HG03103 (cell line): ENCODE data around the gene B3GNT7.
"Not testable (repeated sequence)": the region's sequence is repeated elsewhere in the genome, so short reads cannot be mapped to it uniquely, and the experiment has no call there.

Experiments
- ATAC-seq: cut with Tn5 transposase; IDR thresholded peaks from one replicate; pipeline ENCODE4 v1.9.1; 2021; ENCODE audit warnings: low read depth; ENCODE audit not compliant: unreplicated experiment

B3GNT7 gene, protein sequence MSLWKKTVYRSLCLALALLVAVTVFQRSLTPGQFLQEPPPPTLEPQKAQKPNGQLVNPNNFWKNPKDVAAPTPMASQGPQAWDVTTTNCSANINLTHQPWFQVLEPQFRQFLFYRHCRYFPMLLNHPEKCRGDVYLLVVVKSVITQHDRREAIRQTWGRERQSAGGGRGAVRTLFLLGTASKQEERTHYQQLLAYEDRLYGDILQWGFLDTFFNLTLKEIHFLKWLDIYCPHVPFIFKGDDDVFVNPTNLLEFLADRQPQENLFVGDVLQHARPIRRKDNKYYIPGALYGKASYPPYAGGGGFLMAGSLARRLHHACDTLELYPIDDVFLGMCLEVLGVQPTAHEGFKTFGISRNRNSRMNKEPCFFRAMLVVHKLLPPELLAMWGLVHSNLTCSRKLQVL

DNA sequence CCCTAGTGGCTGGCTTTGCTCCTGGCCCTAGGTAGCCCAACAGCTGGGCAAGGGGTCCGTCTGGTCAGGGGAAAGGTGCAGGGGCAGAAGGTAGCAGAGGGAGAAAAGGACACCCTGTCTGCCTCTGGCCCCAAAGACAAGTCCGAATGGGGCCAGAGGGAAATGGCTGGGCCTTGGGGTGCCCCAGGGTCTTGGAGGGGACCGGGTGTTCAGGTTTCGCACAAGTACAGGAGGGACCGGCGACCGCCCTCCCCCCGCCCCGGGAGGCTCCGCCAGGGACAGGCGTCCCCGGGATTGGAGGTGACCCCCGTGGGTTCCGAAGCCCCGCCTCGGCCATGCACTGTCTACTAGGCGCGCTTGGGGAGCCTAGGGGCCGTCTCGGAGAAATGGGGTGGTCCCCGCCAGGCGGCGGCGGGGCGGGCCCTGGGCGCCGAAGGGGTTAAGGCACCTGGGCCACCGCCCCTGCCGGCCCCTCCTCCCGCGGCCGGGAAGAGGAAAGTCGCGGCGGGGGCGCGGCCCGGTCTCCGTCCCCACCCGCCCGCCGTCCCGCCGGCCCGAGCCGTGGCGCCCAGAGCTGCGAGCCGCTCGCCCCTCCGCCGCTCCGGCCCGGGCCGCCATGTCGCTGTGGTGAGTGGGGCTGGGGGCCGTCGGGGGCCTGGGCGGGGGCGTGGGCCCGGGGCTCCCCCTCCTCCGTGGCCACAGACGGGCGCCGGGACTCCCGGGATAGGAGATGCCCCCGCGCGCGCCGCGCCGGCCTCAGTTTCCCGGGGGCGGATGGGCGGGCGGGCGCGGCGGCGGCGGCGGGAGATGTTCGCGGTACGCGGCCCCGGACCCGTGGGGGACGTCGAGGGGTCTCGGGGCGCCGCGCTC lies at the start of gene B3GNT7:
TSS of gene B3GNT7 (plus strand) at position 523 of the 870 bp plus-strand sequence. CDS start at position 617, 94 bp downstream.
- ATAC-seq, result no peak

DNA sequence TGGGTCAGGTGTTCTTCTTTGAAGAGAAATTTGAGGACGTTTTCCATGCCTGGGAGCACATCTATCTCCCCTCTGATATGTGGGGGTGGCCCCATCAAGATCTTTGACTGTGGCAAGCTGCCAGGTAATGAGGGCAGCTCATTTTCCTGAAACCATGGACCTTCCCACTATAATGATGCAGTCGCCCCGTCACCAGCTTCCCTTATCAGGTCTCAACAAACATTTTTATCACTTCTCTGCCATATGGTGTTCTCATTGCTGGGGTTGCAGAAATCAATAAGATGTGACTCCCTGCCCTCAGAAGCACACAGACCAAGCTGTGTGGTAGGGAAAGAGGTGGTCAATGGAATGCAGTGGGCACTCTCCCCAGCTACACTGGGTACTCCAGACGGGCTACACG lies 48.4 kb upstream of the B3GNT7 start:
- ATAC-seq, result no peak

DNA sequence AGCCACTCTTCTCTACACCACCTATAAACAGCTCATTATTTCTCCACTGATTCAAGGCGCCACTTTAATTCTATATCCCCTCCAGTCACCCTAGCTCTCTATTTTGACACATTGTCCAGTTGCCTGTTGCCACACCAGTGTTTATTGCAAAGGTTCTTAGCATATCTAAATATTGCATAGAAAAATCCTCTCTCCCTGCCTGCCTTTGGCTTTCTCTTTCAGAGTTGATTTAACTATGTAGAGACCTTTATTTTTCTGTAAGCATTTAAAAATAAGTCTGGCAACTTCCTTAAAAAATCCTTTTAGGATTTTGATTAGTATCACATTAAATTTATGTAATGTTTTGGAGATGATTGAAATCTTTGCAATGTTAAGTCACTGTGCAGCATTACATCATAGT lies 47.9 kb upstream of the B3GNT7 start:
- ATAC-seq, result no peak

DNA sequence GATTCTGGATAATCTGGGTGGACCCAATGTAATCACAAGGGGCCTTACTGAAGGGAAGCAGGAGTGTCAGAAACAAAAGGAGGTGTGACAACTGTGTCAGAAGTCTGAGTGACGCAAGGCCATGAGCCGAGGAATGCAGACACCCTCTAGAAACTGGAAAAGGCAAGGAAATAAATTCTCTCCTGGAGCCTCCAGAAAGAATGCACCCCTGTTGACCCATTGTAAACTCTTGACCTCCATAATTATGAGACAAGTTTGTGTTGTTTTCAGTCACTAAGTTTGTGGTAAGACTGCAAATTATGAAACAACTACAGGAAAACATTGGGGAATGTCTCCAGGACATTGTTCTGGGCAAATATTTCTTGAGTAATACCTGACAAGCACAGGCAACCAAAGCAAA lies 47.3 kb upstream of the B3GNT7 start:
- ATAC-seq, result no peak

DNA sequence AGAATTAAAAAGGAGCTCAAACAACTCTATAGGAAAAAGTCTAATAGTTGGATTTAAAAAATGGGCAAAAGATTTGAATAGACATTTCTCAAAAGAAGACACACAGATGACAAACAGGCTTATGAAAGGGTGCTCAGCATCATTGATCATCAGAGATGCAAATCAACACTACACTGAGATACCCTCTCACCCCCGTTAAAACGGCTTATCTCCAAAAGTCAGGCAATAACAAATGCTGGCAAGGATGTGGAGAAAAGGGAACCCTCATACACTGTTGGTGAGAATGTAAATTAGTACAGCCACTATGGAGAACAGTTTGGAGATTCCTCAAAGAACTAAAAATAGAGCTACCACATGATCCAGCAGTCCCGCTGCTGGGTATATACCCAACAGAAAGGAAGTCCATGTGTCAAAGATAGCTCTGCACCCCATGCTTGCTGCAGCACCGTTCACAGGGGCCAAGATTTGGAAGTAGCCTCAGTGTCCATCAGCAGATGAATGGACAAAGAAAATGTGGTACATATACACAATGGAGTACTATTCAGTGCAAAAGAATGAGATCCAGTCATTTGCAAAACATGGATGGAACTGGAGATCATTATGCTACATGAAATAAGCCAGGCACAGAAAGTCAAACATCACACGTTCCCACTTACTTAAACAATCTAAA lies 46.7 kb upstream of the B3GNT7 start:
- ATAC-seq, result no peak

DNA sequence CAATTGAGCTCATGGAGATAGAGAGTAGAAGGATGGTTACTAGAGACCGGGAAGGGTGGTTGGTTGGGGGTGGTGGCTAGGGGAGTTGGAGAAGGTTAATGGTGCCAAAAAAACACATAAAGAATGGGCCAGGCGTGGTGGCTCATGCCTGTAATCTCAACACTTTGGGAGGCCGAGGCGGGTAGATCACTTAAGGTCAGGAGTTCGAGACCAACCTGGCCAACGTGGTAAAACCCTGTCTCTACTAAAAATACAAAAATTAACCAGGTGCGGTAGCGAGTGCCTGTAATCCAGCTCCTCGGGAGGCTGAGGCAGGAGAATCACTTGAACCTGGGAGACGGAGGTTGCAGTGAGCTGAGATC lies 46.2 kb upstream of the B3GNT7 start:
- not testable (repeated sequence) for ATAC-seq

DNA sequence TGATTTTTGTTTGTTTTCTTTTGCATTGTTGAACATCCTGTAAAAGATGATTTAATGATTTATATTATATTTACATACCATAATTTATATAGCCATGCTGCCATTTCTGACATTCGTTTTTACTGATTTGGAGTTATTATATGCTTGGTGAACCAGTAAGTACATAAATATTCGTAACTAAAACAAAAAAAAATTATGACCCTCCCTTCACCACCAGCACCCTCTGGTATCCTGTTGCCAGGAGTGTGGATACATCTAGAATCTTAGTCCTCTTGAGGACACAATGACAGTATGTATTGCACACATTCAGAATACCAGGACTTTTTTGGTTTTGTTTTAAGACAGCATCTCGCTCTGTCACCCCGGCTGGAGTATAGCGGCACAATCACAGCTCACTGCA lies 43.9 kb upstream of the B3GNT7 start:
- ATAC-seq, result no peak

DNA sequence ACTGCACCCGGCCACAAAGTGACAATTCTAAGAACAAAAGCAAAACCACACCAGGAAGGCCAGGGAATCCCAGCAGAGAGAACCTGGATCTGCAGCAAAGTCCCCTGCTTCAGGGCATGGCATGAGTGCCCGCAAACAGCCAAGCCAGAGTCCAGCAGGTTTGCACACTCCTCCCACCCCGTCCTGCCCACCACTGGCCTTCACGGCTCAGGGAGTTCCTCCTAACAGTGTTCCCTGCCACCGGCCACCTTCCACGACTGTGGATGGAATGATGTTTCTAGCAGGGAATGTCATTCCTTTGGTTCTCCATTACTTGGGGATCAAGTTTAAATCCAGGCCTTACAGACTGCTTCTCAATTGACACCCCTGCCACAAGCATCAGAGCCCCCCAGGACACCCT lies 42.0 kb upstream of the B3GNT7 start:
- ATAC-seq, result no peak

DNA sequence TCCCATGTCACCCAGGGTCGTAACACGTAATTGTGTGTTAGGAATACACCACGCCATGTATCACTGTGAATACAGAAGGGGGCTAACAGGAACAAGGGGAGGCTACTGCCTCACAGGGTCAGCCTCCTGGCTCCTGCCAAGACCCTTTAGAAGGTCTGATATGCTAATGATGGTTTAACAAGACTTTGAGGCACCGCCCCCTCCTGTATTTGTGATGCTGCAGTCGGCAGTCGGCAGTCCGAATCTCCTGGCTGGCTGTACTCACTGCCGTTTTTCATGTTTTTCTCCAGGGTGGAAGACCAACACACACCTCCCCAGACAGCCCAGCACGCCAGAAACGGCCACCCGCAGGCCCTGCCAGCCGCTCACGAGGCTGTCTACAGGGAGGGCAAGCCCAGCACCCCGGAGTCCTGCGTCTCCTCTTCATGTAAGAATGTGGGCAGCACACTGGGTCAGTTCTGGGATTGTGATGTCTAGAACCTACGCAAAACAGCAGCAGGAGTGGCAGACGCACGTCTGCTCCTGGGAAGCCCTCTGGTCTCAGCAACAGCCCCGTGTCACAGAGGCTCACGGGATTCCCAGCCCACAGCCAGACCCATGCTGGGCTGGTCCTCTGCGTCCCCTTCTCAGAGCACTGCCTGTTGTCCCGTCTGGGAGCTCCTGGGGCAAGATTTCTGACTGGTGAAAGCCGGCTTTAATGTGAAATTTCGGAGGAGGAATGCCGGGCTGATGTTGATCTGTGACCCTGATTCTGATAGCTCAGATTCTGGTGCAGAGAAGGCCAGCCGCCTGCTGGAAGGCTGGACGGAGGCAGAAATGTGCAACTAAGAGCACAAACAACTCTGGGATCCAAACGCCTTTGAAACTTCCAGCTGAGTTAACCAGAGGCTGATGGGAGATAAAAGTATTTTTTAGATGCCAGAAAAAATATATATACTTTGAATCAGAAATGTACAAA lies 39.7 kb upstream of the B3GNT7 start:
- no peak for ATAC-seq

DNA sequence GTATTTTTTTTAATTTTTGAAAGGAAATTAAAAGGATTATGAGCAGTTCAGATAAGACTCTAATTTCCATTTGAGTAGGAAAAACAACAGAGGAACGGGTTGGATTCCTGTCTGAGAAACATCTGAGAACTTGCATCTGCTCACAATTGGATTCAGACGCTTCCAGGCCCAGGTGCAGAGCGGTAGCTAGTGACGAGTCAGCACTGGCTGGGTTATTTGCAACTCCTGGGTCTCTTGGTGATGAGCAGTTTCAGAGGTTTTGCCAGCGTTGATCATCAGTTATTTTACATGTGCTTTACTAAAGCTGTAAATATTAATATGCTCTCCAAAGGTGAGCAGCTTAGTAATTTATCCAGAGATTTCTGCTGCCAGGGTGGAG lies 39.1 kb upstream of the B3GNT7 start:
- no peak for ATAC-seq

DNA sequence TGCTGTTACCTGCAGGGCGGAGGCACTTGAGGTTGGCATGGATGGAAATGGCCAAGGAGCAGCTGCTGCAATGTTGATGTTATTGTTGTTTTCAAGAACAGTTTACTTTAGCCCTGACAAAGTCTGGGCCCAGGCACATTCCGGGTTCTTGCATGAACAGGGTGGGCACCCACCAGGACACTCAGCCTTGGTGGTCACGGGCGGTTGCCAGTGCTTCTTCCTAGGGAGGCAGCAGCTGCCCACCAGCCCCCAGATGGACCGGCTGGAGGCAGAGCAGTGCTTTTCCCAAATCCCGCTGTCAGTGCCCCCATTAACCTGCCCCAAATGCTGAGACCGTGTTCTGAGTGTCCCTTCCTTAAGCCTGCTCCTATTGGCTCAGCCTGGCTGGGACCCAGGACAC lies 38.5 kb upstream of the B3GNT7 start:
- ATAC-seq, result no peak

DNA sequence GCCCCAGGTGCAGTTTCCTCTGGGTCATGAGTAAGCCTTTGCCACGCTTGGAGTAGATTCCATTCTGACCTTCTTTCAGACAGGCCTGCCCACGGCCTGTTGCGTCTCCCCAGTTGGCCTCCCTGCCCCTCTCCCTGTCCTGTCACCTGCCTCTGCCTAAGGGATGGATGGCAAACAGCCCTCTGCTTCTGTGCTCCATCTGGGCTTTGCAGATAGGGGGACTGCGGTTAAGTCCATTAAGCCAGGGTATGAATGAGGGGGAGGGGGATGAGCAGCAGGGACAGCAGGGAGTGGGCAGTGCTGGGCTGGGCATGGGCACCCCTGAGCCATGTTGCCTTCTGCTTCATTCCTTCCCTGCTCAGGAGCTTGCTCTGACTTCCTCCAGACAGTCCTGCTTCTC lies 37.6 kb upstream of the B3GNT7 start:
- ATAC-seq, result no peak

DNA sequence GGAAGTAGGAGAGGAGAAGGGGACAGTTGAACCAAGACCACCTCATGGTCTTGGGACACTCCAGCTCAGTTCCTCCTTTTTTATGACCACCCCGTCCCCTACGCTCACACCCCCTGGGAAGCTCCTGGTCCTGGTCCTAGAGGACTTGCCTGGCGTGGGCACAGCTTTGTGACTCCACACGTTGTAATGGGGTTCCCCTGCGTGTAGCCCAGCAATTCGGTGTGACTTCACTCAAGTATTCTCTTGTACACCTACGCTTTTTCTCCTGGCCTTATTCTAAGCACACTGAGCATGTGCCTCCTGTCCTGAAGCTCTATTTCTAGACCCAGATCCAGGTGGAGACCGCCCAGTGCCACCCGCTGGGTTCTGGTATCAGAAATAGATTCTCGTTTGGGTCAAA lies 36.1 kb upstream of the B3GNT7 start:
- ATAC-seq, result no peak

DNA sequence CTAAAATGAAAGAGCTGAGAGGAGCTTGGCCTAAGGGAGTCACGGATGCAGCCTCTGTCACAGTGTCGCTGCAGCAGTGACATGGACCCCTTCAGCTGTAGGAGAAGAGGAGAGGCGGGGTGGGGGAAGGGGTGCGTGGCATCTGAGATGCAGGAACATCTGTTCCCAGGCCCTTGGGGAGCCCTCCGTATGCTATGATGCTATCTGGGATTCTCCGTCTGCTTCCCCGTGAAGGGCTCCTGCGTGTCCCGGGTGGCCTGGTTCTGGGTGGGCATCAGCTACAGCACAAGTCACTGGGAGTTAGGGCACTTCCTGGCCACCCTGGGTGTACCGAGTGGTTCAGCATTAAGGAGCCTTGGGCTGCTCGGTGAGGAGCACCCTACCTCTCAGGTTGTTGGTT lies 35.6 kb upstream of the B3GNT7 start:
- no peak for ATAC-seq

DNA sequence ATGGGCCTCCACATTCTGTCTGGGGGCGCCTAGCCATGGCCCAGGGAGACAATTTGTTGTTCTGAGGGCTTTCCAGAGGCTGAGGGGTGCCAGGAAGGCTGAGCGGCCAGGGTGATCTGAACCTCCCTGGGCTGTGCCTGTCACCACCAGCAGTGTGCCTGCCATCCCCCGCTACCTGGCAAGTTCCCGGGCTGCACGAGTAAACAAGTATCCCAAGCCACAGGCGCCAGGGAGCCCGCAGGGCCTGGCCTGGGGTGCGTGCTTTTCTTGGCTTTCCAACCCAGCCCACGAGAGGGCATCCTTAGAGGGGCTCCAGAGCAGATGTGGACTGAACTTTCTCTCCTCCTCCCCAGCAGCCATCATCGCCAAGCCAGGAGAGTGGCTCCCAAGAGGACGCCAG lies 35.1 kb upstream of the B3GNT7 start:
- no peak for ATAC-seq

DNA sequence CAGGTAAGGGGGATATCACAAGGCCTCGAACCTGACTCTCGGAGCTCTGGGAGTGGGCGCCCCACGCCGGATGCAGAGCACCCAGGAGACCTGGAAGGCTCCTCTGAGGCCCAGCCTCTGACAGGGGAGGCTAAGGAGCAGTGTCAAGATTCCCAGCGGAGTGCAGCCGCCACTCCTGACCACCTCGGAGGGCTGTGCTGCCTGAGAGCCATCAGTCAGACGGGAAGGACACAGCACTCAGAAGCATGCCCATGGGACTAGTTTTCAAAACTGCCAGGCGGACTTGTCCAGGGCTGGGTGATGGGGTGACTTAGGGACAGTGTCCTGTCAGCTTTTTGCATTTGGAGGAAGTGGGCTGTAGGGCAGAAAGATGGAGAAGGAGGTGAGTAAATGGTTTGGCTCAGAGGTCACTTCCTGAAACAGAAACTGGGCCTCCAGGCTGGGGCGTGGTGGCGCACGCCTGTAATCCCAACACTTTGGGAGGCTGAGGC lies 34.6 kb upstream of the B3GNT7 start:
- no peak for ATAC-seq

DNA sequence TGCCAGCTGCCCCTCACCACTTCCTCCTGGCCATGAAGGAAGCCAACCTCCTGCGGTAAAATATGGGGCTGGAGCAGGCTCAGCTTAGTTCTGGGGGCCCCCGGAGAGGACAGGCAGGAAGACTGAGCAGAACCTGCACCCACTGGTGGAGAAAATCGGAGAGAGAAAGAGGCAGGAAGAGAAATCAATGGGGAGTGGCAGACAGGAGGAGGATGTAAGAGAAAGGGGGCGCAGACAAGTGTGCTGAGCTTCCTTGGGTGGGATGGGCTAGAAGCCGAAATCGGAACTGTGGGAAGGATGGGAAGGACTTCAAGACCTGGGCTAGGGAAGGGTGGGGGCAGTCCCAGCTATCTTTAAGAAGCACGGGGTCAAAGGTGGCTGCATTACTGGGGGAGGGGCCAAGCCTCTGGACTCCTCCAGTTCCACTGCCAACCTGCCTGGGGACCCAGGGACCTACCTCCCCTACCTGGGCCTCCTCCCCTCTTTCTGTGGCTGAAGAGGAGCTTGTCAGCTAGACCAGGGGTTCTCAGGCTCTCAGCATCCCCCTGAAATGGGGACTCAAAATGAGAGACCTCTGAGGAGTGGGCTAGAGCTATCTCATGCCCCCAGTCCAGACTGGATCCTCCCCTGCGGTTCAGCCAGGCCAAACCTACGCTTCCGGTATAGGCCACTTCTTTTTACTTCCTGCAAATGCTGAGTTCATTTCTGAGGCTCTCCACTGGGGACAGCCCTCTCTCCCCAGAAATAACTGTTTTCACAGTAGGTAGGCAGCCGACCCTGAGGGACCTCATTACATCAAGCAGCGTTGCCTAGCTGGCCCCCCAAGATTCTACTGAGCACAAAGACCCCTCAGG lies 33.6 kb upstream of the B3GNT7 start:
- ATAC-seq, result peak; percentile 87

DNA sequence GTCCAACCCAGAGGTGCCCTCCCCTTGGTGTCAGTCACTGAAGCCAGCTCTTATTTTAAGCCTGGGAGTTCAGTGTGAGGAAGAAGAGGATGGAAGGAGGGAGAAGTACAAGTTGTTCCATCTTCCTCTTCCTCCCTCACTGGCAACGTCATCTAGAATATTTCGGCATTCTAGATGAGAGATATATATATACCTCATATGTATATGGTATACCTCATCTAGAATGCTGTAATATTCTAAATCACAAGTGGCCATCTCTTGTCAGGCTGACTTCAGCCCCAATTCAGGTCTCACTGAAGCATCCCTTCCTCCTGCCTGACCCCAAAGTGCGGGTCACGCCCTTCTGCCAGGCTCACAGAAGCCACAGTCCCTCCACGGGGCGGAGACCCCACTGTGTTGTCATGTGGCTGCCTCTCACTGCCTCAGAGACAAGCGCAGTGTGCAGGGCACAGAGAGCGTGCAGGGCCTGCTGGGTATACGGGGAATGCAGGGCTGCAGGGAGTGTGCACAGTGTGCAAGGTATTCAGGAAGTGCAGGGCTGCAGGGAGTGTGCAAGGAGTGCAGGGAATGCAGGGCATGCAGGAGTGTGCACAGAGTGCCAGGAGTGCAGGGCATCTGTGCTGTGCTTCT lies 32.8 kb upstream of the B3GNT7 start:
- ATAC-seq, result no peak

DNA sequence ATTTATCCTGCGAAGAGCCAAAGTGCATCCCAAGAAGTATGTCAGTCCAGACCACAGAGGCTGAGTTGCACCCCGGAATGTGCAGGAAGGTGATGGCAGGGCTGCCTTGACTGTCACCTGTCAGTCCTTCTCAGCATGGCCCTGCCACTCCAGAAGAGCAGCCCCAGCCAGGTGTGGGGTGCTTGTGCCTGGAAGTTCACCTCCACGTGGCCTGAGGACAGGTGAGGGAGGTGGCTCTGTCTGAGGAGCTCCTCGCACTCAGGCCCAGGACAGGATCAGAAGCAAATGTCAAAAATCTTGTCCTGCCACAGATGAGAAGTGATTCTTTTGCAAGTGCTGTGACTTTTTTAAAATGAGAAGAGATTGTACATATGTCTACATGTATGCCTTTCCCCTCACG lies 31.4 kb upstream of the B3GNT7 start:
- no peak for ATAC-seq
